Hypothalamus (tissue), 51 donors: ENCODE measurements around the gene DIP2C.
"Not testable (repeated sequence)": the region's sequence is repeated elsewhere in the genome, so short reads cannot be mapped to it uniquely, and the experiment has no call there.

Source experiments
- DNase-seq, 51 donors: peaks; one replicate each; lab custom pipeline; 2025; lab: John Stamatoyannopoulos, UW

DIP2C gene

GRCh38 chr10:474946-475345, 214.5 kb downstream of the DIP2C start:
- DNase-seq: no peak

- no peak for DNase-seq
Observed at GRCh38 chr10:474406-474805, 215.1 kb downstream of the DIP2C start.

GRCh38 chr10:472241-472910, 217.1 kb downstream of the DIP2C start:
- no peak for DNase-seq

- no peak for DNase-seq
Observed at GRCh38 chr10:470339-471003, 219.0 kb downstream of the DIP2C start.

- DNase-seq: no peak
Observed at GRCh38 chr10:469947-470338, 219.5 kb downstream of the DIP2C start.

- no peak for DNase-seq
Observed at GRCh38 chr10:459743-460142, 229.7 kb downstream of the DIP2C start.

GRCh38 chr10:458421-458851, 231.0 kb downstream of the DIP2C start:
- peak in 1 of 51 donors; percentile 25 for DNase-seq

GRCh38 chr10:456486-456885, 233.0 kb downstream of the DIP2C start:
- DNase-seq: no peak

- peak in 1 of 51 donors; percentile 25 for DNase-seq
Observed at GRCh38 chr10:454860-455259, 234.6 kb downstream of the DIP2C start.

GRCh38 chr10:453647-454046, 235.8 kb downstream of the DIP2C start:
- no peak for DNase-seq

- DNase-seq: peak in 28 of 51 donors; percentile 15 to 74 (median 38)
Observed at GRCh38 chr10:452512-453426, 236.7 kb downstream of the DIP2C start.

- no peak for DNase-seq
Observed at GRCh38 chr10:451856-452255, 237.6 kb downstream of the DIP2C start.

- no peak for DNase-seq
Observed at GRCh38 chr10:451021-451471, 238.4 kb downstream of the DIP2C start.

- no peak for DNase-seq
Observed at GRCh38 chr10:450463-450862, 239.0 kb downstream of the DIP2C start.

- not testable (repeated sequence) for DNase-seq
Observed at GRCh38 chr10:449331-449730, 240.1 kb downstream of the DIP2C start.

- no peak for DNase-seq
Observed at GRCh38 chr10:443459-443858, 246.0 kb downstream of the DIP2C start.

GRCh38 chr10:442209-442608, 247.3 kb downstream of the DIP2C start:
- no peak for DNase-seq

GRCh38 chr10:441659-442058, 247.8 kb downstream of the DIP2C start:
- DNase-seq: no peak

- no peak for DNase-seq
Observed at GRCh38 chr10:440127-440526, 249.3 kb downstream of the DIP2C start.

- DNase-seq: no peak
Observed at GRCh38 chr10:437698-438490, 251.6 kb downstream of the DIP2C start.
